Renal pelvis (tissue), 4 donors: ENCODE measurements around the gene ADCY2. TPM values are rescaled to one million over a fixed set of nuclear protein-coding genes. Genes with fewer than 3 reads are reported as not detected.
A peak's percentile ranks its signal among the peaks of the same experiment; 100 is the strongest.

Experiments used
- DNase-seq: peaks from one replicate; pipeline ENCODE4 v3.0.0-alpha.2; 2013
- polyA plus RNA-seq, 3 donors: library from polyadenylated mRNA; unstranded; fragments of 120-200 nt; gene quantifications; one replicate each; pipeline ENCODE4 v1.2.1, GENCODE V29; 2013; ENCODE audit not compliant: insufficient read length in 3 of 3

The ADCY2 gene
- polyA plus RNA-seq, 3 donors, result 3.4 to 4.0 (median 3.7) TPM

DNA sequence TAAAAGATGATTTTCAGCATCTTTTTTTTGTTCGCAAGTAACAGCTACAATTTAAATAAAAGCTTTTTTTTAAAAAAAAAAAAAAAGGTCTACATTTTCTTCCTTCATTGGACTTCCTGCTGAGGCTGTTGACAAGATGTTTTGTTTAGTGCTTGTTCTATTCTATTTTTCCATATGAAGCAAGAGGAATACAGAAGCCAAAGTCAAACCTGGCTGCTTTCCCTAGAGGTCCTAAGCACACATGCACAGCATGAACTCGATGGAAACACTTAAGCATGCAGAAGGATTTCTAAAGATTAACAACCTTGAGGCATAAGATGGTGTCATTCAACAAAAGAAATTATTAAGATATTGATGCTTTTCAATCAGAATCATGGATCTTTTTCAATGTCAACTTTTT, 105.1 kb downstream of the ADCY2 start:
- DNase-seq, result no peak

DNA sequence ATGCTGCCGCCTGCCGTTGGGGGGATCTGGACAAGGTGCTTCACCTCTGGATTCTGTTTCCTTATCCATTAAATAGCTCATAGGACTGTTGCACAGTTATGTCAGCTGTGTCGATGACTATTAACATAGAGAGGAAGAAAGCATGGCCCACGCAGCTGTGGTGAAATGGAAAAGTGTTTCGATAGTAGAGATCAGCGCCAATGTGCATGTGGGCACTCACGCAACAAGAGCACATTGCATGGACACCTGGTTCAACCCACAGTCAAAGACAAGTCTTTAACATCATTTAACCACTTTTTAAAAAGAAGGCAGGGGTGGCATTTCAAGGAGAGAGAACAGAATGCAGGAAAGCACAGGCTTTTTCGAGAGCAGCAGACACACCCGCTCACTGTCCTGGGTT, 107.6 kb downstream of the ADCY2 start:
- DNase-seq, result no peak

DNA sequence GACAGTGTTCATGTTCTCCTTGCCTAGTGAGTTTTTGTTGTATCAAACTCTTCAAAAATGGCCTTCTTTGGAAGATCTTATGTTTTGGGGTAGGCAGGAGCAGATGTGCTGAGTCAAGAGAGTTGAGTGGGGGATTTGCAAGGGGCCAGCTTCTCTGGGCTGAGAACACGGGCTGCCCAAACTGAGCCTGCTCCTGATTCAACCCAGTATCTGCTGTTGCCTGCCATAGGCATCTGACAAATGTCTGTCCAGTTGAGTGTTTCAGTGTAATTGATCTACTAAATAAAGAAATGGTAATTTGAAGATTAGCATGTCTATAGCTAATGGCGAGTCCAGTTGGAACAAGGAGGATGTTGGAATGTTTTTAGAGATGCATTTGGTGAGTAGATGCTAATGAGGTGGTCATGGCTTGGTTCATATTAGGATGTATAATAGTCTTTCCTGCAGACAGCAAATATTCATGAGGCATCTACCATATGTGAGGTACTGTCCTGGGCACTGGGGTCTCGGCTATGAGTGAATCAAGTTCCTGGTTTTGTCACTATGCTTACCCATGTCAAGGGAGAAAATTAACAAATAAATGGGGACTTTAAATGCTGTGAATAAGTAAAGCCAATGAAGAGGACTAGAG, 119.5 kb downstream of the ADCY2 start:
- DNase-seq, result no peak

DNA sequence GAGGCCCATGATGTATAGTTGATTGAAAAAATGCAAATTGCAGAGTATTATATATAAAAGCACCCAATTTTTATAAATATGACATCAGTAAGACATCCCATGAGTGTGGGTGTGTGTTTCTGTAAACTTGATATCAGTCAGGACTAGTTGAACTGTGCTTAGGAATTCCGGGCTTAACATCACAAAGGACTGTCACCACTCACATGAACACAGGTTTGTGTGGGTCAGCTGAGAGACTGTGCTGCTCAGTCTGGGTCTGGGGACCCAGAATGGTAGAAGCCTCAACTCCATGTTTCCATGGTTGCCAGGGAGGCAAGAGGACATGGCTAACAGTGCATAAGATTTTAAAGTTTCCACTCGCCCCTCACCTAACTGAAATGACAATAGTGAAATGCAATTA, 120.3 kb downstream of the ADCY2 start:
- no peak for DNase-seq

DNA sequence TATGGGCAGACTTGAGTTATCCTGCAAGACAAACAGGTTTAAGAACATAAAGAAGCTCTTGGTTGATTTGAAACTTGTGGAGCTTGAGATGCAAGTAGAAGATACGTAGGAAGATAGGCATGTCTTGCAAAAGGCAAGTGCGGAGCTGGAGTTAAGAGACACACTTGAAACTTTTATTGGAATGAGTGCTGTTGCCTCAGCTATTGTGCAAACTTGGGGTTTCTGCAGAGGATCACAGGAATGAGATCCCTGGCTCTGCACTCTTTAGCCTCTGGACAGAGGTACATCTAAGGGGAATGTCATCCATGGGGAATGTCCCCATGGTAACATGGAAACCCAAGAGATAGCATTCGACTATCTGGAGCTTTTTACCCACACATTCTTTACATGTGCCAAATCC, 121.1 kb downstream of the ADCY2 start:
- no peak for DNase-seq

DNA sequence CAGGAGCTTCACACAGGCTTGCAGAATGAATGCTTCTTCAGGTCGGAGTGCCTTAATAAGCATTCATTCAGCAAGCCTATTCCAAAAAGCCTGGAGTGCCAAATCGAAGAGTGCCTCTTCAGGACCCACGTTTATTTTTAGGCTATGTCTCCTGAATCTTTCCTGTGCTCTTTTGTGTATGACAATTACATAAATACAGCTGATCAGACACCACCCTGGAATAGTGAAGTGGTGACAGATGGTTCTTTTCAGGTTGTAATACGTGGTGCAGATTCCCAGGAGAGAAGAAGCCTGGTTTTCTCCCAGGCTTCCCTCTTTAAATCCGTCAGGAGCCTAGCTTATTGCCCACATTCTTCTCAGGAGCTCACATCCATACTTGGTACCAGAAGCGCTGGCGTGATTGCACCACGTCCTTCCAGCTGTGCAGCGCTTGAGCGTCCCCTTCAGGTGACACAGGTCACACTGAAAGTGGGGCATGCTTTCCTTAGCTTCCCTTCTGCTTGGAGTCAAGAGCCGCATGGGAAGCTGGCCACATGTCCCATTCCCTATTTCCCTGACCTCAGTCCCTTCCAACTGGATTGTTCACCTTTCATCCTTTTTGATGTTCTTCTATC, 123.1 kb downstream of the ADCY2 start:
- DNase-seq, result no peak

DNA sequence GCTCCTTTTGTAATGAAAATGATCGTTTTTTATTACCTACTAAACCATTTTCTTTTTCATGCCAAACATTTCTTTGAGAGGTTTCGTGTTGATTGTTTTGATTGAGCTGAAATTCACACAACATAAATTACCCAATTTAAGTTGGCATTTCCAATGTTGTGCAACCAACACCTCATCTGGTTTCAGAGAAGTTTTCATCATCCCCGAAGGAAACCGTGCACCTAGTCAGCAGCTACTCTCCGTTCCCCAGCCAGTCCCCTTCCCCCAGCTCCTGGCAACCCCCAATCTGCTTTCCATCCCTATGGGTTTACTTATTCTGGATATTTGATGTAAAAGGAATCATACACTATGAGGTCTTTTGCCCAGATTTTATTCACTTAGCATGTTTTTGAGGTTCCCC, 123.6 kb downstream of the ADCY2 start:
- DNase-seq, result no peak

DNA sequence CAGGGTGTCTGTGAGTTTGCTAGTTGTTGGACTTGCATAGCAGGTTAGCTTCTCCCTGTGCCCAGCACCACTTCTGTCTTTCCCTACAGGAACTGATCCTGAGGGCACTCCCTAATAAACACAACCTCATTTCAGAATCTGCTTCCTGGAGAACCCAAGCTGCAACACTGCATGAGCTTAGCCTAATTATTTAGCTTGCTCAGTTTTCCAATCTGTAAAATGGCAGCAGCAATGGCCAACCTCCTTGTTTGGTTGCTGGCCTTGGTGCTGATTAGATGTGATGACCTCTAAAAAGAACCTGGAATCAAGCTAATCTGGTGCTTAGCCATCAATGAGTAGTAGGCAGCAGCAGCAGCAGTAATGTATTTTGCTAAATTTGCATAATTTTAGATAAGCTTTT, 133.9 kb downstream of the ADCY2 start:
- DNase-seq, result no peak

DNA sequence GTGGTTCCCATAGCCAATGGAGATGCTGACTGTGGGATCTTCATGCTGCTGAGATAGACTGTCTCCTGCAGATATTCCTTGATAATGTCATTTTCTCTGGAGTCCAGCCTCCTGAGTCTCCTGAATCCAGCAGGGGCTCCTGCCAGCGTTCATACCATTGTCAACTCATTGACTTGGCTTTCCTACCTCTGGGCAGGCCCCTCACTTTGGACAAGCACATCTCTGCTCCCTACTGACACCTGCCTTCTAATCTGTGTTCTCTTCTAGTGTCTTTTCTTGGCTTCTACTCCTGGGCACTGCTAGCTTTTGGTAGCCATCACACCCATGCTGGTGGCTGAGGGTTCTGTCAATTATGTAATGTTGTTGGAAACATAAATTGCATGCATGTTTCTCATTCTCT, 138.0 kb downstream of the ADCY2 start:
- no peak for DNase-seq

DNA sequence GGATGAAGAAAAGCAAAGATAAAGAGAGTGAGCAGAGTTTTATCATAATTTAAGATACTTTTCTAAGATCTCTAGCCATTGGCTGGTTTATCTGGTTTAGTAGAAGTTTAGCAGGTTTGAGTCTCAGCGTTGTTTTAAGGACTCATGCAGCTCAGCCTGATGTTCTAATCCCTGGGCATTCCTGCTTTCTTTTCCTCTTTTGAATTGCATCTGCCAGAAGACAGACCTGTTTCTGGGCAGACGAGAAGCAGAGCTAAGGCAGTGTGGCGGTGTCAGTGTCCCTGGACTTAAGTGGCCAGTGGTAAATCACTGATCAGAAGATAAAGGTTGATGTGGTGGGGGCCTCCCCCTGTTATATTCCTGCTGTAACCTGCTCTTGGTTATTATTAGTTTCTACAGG, 138.6 kb downstream of the ADCY2 start:
- no peak for DNase-seq

DNA sequence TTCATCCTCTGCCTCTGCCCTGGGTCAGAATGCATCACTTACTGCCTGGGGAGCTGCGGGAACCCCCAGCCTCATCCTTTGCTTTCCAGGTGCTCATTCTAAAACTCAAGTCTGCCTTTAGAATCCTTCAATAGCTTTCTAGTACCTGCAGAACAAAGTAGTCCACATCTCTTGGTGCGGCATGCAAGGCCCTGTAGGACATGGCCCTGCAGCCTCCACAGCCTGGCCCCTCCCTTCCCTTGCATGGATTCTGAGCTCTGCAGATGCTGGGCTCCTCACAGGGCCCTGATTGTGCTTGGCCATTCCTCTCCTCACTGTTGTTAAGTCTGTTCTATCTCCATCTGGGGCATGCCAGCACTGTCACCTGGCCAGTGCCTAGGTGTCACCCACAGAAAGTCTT, 141.6 kb downstream of the ADCY2 start:
- DNase-seq, result no peak

DNA sequence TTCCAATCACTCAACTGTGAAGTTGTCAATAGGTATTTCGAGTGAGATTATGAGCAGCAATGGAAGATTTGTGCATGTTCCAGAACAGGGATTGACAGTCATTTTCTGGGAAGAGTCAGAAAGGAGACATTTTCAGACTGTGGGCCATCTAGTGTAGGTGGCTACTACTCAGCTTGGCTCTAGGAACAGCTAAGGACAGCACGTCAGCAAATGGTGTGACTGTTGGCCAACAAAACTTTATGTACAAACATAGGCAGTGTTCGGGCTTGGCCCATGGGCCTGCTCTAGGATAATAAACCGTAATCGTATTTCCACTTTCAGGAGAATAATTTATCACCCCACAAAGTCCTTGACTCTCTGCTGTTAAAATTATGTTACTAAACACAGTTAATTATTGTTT, 143.6 kb downstream of the ADCY2 start:
- DNase-seq, result no peak

DNA sequence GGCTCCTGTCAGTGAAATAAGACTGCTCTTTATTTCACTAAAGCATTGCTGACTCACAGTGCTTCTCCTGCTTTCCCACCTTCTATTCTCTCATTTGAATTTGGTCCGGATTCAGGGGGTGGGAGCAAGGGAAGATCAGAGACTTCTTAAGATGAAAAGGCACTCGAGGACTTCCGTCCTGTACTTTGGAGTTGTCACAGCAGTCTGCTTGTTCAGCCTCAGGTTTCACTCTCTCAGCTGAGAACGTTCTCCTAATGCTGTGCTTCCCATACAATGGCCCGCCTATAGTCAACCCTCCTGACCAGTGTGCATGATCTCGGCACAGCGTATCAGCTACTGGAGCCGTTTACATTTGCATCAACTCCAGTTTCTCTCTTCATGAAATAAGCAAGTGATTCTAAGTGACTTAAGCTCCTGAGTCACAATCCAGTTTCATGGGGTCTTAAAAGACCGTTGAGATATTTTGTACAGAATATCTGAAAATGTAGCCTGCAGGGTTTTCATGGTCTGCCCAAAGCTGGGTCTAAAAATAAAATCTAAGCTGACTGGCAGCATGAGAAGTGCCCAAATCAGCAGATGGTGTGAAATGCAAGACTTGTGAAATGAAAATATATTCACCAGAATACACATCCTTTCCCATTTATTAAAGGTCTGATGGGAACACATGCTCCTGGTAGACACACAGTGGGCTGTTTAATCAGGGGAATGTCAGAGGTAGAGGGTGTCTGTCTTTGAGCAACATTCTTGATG, 145.0 kb downstream of the ADCY2 start:
- no peak for DNase-seq

DNA sequence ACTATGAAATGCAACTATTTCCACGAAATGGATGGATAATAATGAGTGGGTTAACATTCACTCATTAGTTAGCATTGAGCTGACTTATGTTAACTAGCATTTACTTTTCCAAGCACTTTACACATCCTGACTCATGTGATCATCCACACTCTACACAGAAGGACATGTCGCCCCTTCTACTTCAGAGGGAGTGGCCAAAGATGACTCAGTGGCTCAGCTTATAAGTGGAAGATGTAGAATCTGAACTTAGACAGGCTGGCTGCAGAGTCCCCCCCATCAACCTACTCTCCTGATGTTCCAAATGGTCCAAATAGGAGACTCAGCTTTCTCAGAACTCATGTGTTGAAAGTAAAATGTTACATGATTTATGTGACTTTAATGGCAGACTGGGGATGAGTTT, 146.0 kb downstream of the ADCY2 start:
- no peak for DNase-seq

DNA sequence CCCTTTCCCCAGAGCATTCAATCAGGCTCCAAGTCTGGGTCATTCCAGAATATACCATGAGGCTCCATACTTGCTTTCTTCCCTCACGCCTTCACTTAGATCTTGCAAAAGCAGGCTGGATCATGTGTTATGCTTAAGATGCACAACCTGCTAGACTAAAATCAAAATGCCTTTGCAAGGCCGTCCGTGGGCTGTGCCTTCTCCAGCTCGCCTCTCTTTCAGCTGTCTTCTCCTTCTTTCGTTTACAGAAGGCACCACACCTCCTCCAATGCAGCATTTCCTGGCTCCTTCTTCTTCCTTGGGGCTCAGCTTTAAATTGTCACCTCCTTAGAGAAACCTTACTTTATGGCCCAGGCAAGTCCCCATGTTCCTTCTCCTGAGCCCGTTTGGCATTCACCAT, 150.6 kb downstream of the ADCY2 start:
- no peak for DNase-seq

DNA sequence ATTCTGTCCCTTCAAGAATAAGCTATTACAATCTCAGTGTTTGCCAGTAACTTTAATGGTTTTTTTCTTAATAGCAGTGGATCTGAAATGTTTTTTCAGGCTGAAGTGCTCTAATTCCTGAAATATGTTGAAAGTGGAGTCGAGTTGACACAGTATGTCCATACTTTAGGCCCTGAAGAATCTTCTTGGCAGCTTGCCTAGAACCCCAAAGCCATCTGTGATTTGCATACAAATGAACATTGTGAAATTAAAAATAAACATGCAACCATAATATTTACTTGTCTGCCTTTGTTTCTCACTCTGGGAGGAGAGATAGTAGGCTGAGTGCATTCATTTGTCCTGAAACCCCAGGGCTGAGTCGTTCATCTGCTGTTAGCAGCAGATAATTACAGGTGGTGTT, 152.7 kb downstream of the ADCY2 start:
- peak; percentile 5 for DNase-seq

DNA sequence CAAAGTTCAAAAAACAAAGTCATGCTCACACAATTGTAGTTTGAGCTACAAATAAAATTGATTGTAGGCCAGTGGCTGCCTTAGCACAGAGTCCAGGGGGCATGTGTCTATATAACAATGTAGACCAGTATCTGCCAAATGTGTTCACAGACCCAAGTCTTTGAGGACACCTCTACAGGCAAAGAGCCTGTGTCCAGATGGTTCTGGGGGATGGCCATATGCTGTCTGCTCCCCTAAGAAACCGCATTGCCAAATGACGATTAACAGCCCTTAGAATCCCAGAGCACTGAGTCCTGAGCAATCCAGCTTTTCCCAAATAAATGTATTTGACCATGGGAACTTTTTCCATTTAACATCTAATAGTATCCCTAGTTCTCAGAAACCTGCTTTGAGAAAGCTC, 169.6 kb downstream of the ADCY2 start:
- no peak for DNase-seq

DNA sequence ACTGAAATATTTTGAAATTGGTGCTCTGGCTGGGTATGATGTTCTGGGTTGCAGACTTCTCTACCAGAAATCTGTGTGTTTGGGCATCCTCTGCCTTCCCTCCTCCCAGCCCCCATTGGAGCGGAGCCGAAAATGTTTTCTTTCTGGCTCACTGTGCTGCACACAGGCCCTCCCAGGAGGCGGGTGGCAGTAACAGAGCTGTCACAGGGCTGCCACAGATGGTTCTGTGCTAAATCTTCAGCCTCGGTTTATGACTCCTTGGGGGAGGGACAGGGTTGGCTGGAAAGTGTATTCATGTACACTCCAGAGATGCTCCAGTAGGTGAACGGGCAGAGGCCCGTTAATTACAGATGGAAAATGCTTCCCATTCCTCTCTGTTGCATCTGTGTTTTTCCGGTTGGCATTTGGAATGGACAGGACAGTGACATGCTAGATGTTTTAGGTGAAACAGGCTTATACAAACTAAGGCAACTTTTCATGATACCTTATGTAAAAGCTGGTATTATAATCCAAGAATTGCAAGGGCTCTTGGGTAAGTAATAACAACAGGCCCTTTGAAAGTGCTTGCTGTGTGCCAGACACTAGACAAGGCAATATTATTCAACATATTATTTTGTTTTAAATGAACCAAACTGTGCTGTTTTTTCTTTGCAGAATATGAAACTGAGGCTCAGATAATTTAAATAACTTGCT, 180.2 kb downstream of the ADCY2 start:
- DNase-seq, result peak; percentile 64

DNA sequence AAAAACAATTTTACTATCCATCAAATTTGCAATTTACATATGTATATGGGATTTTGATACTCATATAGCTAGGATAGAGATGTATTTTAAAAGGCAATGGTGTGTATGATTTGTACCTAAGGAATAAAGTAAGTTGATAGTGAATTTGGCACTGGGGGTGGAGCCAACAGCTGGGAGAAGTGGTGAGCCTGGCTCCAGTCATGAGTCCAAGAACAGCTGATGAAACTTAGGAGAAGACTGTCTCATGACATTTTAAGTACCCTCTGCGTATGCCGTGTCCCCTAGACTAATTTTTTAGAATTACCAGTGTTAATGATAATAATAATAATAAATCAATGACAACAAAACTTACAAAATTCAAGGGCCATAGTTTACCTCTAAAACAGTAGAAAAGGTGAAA, 181.4 kb downstream of the ADCY2 start:
- DNase-seq, result no peak

DNA sequence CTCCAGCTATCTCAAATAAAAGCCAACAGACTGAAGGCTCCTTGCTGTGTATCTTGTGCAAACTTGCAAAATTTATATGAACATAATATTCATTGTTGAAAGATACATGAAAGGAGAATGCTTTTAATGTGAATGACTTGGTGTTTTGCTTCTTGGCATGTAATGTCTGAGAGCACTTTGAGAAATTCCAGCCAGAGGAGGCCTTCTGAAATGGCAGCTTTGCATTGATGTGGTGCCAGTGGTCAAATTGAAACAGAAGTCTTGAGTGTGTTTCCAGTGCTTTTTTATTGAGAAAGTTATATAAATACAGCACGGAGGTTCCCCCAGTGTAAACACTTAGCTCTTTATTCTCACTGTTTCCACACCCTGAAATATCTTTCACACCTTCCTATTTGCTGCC, 182.1 kb downstream of the ADCY2 start:
- no peak for DNase-seq

DNA sequence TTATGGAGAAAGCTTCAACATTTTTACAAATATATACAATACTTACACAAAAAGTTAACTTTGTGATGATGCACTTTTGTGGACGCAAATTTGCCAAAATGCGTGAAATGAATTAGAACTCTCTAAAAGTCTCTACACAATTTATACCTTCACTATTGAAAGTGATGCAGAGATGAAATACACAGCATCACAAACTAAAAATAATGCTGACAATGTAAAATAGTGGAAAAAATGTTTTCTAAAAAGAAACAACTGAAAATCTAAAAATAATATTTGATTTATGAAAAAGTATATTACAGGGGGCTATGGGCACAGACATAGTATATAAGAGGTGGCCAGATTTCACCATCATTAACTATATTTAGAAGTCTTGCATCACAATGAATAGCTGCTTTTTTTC, 188.8 kb downstream of the ADCY2 start:
- no peak for DNase-seq

DNA sequence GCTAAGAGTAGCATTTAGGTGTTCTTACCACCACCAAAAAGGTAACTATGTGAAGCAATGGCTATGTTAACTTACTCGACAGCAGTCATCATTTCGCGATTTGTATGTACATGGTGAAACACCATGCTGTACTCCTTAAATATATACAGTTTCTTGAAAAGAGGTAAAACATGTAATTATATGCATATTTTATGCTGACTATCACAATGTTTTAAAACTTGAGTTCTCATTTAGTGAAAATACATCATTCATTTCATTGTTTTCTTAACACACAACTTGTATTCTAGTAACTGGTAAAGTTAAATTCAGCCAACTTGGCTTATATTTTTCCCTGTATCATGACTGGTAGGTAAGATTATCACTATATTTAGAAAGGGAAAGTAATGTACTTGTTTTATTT, 189.9 kb downstream of the ADCY2 start:
- DNase-seq, result no peak

DNA sequence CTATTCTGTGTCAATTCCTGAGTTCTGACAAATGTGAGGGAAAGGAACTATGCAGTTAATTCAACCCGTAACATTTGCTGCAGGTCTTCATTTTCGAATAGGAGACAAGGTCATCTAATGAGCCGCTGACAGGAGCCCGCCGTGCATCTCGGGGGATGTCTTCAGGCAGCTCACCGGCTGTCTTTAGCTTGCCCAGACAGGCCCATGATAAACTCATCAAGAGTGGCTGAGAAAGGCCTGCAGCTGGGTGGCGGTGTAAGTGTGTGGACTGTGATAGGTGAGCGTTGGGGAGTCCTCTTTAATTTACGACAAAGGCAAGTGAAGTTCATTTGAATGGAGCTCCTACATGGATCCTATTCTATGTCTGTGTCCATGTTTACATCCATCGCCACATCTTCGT, 190.5 kb downstream of the ADCY2 start:
- no peak for DNase-seq
